Right lobe of liver (tissue), 6 donors: ENCODE data around the gene KSR2. TPM values are rescaled to one million over a fixed set of nuclear protein-coding genes. Genes with fewer than 3 reads are reported as not detected.

Experiments
- ATAC-seq, 4 donors: fragments of 200-7000 bp; cut with Tn5 transposase; one replicate each; pipeline ENCODE4 v1.9.1; 2020; ENCODE audit warnings: mild to moderate bottlenecking in 4 of 4, moderate library complexity in 4 of 4
- DNase-seq, 3 donors: peaks; one replicate each; pipeline ENCODE4 v3.0.0-alpha.2; 2020
- H3K27ac ChIP-seq, 3 donors: fragments of 200-600 bp; one replicate each; pipeline ENCODE4 v1.8.0; 2022
- H3K27me3 ChIP-seq, 2 donors: fragments of 200-600 bp; one replicate each; pipeline ENCODE4 v1.8.0; 2022
- H3K36me3 ChIP-seq, 4 donors: fragments of 200-600 bp; sonication (generic) in 1 of 4; one replicate each; pipeline versions ENCODE4 v1.5.1 to v1.8.0; 2017 to 2022; ENCODE audit warnings: control low read depth in 1 of 4
- H3K4me1 ChIP-seq, 4 donors: fragments of 200-600 bp; sonication (generic) in 1 of 4; one replicate each; pipeline versions ENCODE4 v1.5.1 to v1.8.0; 2017 to 2022; ENCODE audit warnings: control low read depth in 1 of 4
- H3K4me3 ChIP-seq, 3 donors: fragments of 200-600 bp; one replicate each; pipeline ENCODE4 v1.8.0; 2022
- H3K9me3 ChIP-seq, 4 donors: fragments of 200-600 bp; sonication (generic) in 1 of 4; one replicate each; pipeline versions ENCODE4 v1.5.1 to v1.8.0; 2017 to 2022; ENCODE audit warnings: control low read depth in 1 of 4
- CTCF ChIP-seq, 4 donors: fragments of 200-600 bp in 3 of 4; fragments of 450-650 bp in 1 of 4; IDR thresholded peaks; one replicate each; pipeline versions ENCODE4 v1.5.1 to v1.8.0; 2016 to 2022; ENCODE audit warnings: antibody characterized with exemption in 4 of 4, mild to moderate bottlenecking in 2 of 4
- POLR2A ChIP-seq: fragments of 450-650 bp; IDR thresholded peaks from one replicate; pipeline ENCODE4 v1.6.1; 2017; ENCODE audit warnings: antibody characterized with exemption, mild to moderate bottlenecking
- WGBS: methylation state at CpG from one replicate; pipeline ENCODE4 v1.1.6; 2018; ENCODE audit warnings: low coverage, low lambda C conversion rate; ENCODE audit not compliant: insufficient coverage; ENCODE audit errors: missing lambda C conversion rate; 5-methylcytosine and 5-hydroxymethylcytosine counted together
- intact Hi-C, 2 donors: fragments of 100-400 bp; cut with DNase I; formaldehyde crosslinking; loops; one replicate each; pipeline versions ENCODE4 v1.11.2 to v1.14.1; 2022
- total RNA-seq, 6 experiments: library from RNA; depleted of rRNA in 2 of 6; stranded (reverse); fragments of >200 nt in 2 of 6; fragmentation: NEBNext Ultra II Directional in 3 of 6; extraction: Animal tissue kit (Norgen Biotek cat#: 25700) in 3 of 6; gene quantifications; one replicate each; pipeline versions ENCODE4 v1.1.0 to v1.2.4, GENCODE V29; 2016 to 2023
- donor health status: DM: no; HTN: yes; CAD: no.
- donor health status: DM: no; HTN: no; CAD: no.
- donor health status: DM: no; HTN: no; CAD: no.
- donor health status: DM: no; HTN: yes; CAD: no.
- donor health status: DM: no; HTN: yes; CAD: no.

The KSR2 gene
- total RNA-seq, 6 experiments from 2014 or later, result 0.02 to 0.07 (median 0.02) TPM; not detected in 2

GRCh38 chr12:117679776-117680175, 289.0 kb downstream of the KSR2 start:
- Histone ChIP-seq H3K4me3 (no peak overlapping the region), H3K27me3 (no peaks in the 10 kb centered on the region), H3K4me1 (no peaks in the 10 kb centered on the region), H3K9me3 (no peaks in the 10 kb centered on the region), H3K27ac (no peak overlapping the region), H3K36me3 (no peaks in the 10 kb centered on the region)
- DNase-seq, result no peak
- no peak for TF ChIP-seq POLR2A
- no peak for TF ChIP-seq CTCF (IDR thresholded peaks at IDR 0.05)
- ATAC-seq, result no peak
- intact Hi-C loops, result no loop called here

- Histone ChIP-seq H3K36me3 (no peaks in the 10 kb centered on the region), H3K27ac (no peak overlapping the region), H3K9me3 (no peaks in the 10 kb centered on the region), H3K4me3 (no peak overlapping the region), H3K27me3 (no peaks in the 10 kb centered on the region), H3K4me1 (no peaks in the 10 kb centered on the region)
- DNase-seq (no peak), ATAC-seq (no peak)
- 57% methylated on average over 1 of the region's 1 CpG for WGBS
- TF ChIP-seq POLR2A, result no peak
- no peak for TF ChIP-seq CTCF (IDR thresholded peaks at IDR 0.05)
- intact Hi-C loops, result loop anchor here in 1 of 2 donors (5.0 kb wide), 1 partner anchor 307 kb away; no protein-coding TSS in a partner anchor
Observed at GRCh38 chr12:117674763-117675162, 294.0 kb downstream of the KSR2 start.

GRCh38 chr12:117674313-117674712, 294.5 kb downstream of the KSR2 start:
- no peaks in the 10 kb centered on the region for H3K27me3 ChIP-seq
- intact Hi-C loops, result loop anchor here in 1 of 2 donors (5.0 kb wide), 1 partner anchor 307 kb away; no protein-coding TSS in a partner anchor

GRCh38 chr12:117671734-117672133, 297.1 kb downstream of the KSR2 start:
- H3K9me3 ChIP-seq, result no peaks in the 10 kb centered on the region
- no peak overlapping the region for H3K27ac ChIP-seq
- no peaks in the 10 kb centered on the region for H3K4me1 ChIP-seq
- ATAC-seq, result peak; percentile 54 to 65 (median 58)
- WGBS, result 18% methylated on average over 3 of the region's 8 CpGs
- TF ChIP-seq POLR2A, result no peak
- TF ChIP-seq CTCF (IDR thresholded peaks at IDR 0.05), result peak; percentile 20 to 61 (median 51)
- peak; percentile 48 to 56 (median 53) for DNase-seq
- intact Hi-C loops, result loop anchor here in 1 of 2 donors (5.0 kb wide), 1 partner anchor 304 kb away; no protein-coding TSS in a partner anchor
- no peaks in the 10 kb centered on the region for H3K36me3 ChIP-seq
- no peaks in the 10 kb centered on the region for H3K27me3 ChIP-seq
- no peak overlapping the region for H3K4me3 ChIP-seq

More at GRCh38 chr12:117674313-117674712, 294.5 kb downstream of the KSR2 start:
- ATAC-seq (no peak), DNase-seq (no peak)
- Histone ChIP-seq H3K27ac (no peak overlapping the region), H3K4me1 (no peaks in the 10 kb centered on the region), H3K9me3 (no peaks in the 10 kb centered on the region), H3K4me3 (no peak overlapping the region), H3K36me3 (no peaks in the 10 kb centered on the region)
- TF ChIP-seq POLR2A, result no peak
- TF ChIP-seq CTCF (IDR thresholded peaks at IDR 0.05), result no peak
- WGBS, result 56% methylated on average over 3 of the region's 3 CpGs

- Histone ChIP-seq H3K9me3 (no peaks in the 10 kb centered on the region), H3K27ac (no peak overlapping the region), H3K36me3 (no peaks in the 10 kb centered on the region), H3K4me1 (no peaks in the 10 kb centered on the region), H3K4me3 (no peak overlapping the region), H3K27me3 (peaks cover 0 to 5% of the 10 kb centered on the region in 2 donors)
- WGBS, result 59% methylated on average over 2 of the region's 5 CpGs
- no peak for TF ChIP-seq CTCF (IDR thresholded peaks at IDR 0.05)
- no peak for TF ChIP-seq POLR2A
- intact Hi-C loops, result no loop called here
- no peak for DNase-seq
- ATAC-seq, result no peak
Observed at GRCh38 chr12:117664169-117664568, 304.6 kb downstream of the KSR2 start.
